Adrenal gland (tissue), 5 donors: ENCODE measurements around the gene EPHA5.

Source experiments
- CTCF ChIP-seq, 6 experiments: fragments of 450-650 bp in 4 of 6; fragments of 200-600 bp in 2 of 6; sonication (generic) in 1 of 6; IDR thresholded peaks; 1 replicate in 5 of 6; 2 replicates in 1 of 6; pipeline versions ENCODE4 v1.5.1 to v1.8.0; 2016 to 2021; ENCODE audit warnings: antibody characterized with exemption in 6 of 6, mild to moderate bottlenecking in 2 of 6, moderate library complexity in 1 of 6
- POLR2A ChIP-seq, 2 donors: fragments of 450-650 bp; IDR thresholded peaks; one replicate each; pipeline ENCODE4 v1.6.1; 2017; ENCODE audit warnings: antibody characterized with exemption in 2 of 2, mild to moderate bottlenecking in 2 of 2, moderate library complexity in 1 of 2
- donor health status: DM: no; HTN: no; CAD: no.

DNA sequence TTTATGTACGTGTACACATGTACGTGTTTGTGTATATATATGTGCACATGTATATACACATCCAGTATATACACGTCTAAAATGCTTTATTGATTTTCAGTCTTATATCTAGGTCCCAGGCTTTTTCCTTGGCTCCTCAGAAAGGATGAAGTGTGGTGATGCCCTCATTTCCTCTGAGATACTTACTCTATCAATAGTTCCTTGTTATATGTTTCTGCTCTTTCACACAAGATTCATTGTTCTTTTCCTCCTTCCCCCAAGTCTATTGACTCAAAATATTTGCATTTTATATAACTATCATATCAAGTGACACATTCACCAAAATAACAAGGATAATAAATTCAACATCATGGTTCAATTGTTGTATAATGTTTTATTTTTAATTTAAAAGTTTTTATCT, 359.2 kb downstream of the EPHA5 start:
- no peak for TF ChIP-seq CTCF (IDR thresholded peaks at IDR 0.05)
- TF ChIP-seq POLR2A (IDR thresholded peaks at IDR 0.05), result no peak
